Activated naive CD8-positive, alpha-beta T cell treated with anti-CD3 and anti-CD28 coated beads for 36 hours (primary cell): ENCODE data around the gene RNLS. TPM values are rescaled to one million over a fixed set of nuclear protein-coding genes. Genes with fewer than 3 reads are reported as not detected.
"Not testable (repeated sequence)": the region's sequence is repeated elsewhere in the genome, so short reads cannot be mapped to it uniquely, and the experiment has no call there.

Source experiments
- DNase-seq: peaks from one replicate; pipeline ENCODE4 v3.0.0; 2021
- H3K27ac Mint-ChIP-seq: one replicate; pipeline ENCODE4 v1.8.0; 2022; ENCODE audit warnings: mild to moderate bottlenecking, moderate library complexity, mixed read lengths
- H3K27me3 Mint-ChIP-seq: one replicate; pipeline ENCODE4 v1.8.0; 2022; ENCODE audit warnings: mild to moderate bottlenecking, mixed read lengths
- H3K36me3 Mint-ChIP-seq: one replicate; pipeline ENCODE4 v1.8.0; 2021; ENCODE audit warnings: mild to moderate bottlenecking, mixed read lengths
- H3K4me1 Mint-ChIP-seq: one replicate; pipeline ENCODE4 v1.8.0; 2021; ENCODE audit warnings: mixed read lengths
- H3K4me3 Mint-ChIP-seq: one replicate; pipeline ENCODE4 v1.8.0; 2022; ENCODE audit warnings: mild to moderate bottlenecking, moderate library complexity, mixed read lengths
- H3K9me3 Mint-ChIP-seq: one replicate; pipeline ENCODE4 v1.8.0; 2022; ENCODE audit warnings: mixed read lengths
- total RNA-seq, 2 experiments: library from RNA; stranded (reverse); gene quantifications; one replicate each; pipeline ENCODE4 v1.2.3, GENCODE V29; 2021

RNLS gene
- total RNA-seq, 2 experiments from 2014 or later = 4.0 to 4.3 TPM

DNA sequence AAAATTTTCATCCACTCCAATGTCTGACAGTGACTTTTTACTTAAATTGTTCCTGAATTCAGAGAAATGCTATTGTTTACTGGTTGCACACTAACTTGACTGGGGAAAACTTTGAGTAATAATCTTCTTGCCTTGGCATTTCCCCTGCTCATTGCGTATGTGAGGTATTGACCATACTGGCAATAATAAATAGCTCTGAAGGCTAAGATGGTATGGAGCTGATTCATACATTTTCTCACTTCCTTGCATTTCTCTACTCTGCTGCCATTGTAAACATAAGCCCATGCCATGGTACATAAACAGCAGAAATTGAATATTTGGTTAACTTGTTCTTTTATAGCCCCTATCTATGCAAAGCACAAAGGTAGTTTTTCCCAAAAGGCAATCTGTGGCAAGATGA, 290.0 kb downstream of the RNLS start:
- no peaks in the 10 kb centered on the region for H3K36me3 Mint-ChIP-seq
- H3K27ac Mint-ChIP-seq = no peak overlapping the region
- H3K4me1 Mint-ChIP-seq = peaks cover 24% of the 10 kb centered on the region
- no peak overlapping the region for H3K4me3 Mint-ChIP-seq
- no peaks in the 10 kb centered on the region for H3K9me3 Mint-ChIP-seq
- no peak for DNase-seq
- peaks cover 3% of the 10 kb centered on the region for H3K27me3 Mint-ChIP-seq

DNA sequence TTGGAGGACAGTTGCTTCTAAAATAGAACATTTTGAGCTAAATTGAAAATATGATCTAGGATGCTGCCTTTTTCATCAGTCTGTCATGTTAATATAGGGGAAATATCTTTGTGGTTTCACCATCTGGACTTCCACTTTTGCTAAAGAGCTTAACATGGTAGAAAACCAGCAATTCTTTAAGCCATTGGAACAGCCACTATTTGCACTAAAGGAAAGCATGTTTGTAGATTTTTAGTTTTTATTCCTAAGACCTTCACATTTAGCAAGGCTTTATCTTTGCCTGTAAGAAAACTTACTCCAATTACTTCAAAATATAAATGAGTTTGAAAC, 291.0 kb downstream of the RNLS start:
- no peak for DNase-seq
- H3K4me3 Mint-ChIP-seq = no peak overlapping the region
- peaks cover 3% of the 10 kb centered on the region for H3K27me3 Mint-ChIP-seq

DNA sequence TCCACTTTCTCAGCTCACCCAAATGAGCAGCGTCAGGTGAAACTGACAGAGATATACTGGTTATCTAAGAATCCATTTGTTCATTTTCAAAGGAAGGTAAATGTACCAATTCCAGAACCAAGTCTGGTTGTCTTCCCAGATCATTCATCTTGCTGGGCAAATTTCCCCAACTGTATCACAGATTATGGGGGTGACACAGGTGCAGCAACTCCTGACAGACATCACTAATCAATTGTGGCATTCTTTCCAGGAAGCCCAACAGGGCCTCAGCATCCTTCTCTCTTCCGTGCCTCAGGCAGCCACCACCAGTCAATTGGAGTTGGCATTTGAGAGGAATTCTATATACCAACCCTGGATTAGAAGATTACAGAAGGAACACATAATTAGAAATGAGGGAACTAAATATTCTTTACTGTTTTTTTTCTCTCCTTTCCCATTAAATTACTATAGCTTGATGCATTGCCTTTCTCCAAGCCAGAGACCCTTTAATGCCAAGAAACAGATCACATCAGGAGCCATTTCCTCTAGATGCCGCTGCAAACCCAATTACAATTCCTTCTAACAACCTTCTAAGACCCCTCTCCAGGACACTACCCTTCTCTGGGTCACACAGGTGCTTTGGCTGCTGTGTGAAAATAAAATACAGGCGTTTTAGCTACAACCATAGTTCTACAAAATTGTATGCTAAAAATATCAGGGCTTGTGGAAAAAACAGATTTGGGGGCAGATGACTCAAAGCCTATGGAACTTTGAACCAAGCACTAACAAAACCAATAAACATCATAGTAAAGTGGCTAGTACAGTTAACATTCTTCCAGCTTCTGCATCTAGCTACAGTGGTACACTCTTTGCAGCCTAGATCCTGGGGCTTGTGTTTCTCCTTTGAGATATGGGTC, 291.6 kb downstream of the RNLS start:
- Mint-ChIP-seq H3K9me3 (no peaks in the 10 kb centered on the region), H3K4me1 (peaks cover 22% of the 10 kb centered on the region), H3K27ac (no peak overlapping the region), H3K27me3 (peaks cover 3% of the 10 kb centered on the region), H3K4me3 (no peak overlapping the region), H3K36me3 (no peaks in the 10 kb centered on the region)
- DNase-seq = no peak

More for the DNA sequence above, 291.0 kb downstream of the RNLS start:
- no peaks in the 10 kb centered on the region for H3K36me3 Mint-ChIP-seq
- no peak overlapping the region for H3K27ac Mint-ChIP-seq
- H3K4me1 Mint-ChIP-seq = peaks cover 22% of the 10 kb centered on the region
- H3K9me3 Mint-ChIP-seq = no peaks in the 10 kb centered on the region

DNA sequence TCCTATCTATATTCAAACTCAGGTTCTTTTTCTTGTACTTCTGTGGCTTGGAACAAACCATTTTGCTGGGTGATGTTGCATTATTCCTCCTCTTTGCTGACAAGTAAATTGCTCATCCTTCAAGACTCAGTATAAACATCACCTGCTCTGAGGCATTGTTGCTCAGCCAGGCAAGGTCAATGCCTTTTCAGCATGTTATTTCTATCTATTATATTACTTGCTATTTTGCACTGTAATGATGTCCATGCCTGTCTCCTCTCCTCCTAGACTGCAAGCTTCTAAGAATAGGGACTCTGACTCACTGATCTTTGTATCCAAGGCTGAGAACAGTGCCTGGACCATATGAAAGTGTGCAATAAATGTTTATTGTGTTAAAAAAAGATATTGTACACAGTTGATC, 293.8 kb downstream of the RNLS start:
- no peak overlapping the region for H3K4me3 Mint-ChIP-seq

DNA sequence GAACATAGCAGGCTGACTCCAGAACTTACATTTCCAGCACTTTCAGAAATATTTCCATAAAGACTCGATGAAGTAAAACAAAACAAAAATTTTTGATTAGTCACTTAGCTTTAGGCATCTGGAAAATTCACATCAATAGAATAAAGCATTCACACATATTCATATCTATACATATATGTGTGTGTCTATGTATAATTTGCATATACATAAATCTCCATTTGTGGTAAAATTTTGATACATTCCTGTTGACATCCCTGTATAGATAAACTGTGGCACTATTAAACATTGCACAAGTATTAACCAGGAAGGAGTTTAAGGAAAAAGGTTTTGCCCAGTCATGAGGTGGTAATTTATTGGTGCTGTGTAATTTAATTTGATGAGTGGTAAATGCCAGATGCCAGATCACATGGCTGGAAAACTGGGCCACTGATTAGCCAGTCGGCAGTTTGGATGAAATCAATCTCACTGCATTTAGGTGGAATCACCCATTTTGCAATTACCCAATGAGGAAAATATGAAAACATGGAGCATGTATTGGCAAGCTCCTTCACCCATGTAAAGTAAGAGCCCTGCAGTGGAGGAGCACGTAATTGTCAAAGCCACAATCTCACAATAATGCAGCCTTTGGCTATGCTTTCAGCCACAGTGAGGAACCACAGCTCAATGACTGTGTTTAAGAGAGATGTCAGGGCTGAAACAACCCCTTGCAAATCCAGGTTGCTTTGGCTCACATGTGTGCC, 294.6 kb downstream of the RNLS start:
- no peak overlapping the region for H3K27ac Mint-ChIP-seq
- no peaks in the 10 kb centered on the region for H3K36me3 Mint-ChIP-seq
- H3K4me1 Mint-ChIP-seq = peaks cover 14% of the 10 kb centered on the region
- H3K9me3 Mint-ChIP-seq = no peaks in the 10 kb centered on the region
- no peak overlapping the region for H3K4me3 Mint-ChIP-seq
- no peaks in the 10 kb centered on the region for H3K27me3 Mint-ChIP-seq
- no peak for DNase-seq

More for the DNA sequence above, 293.8 kb downstream of the RNLS start:
- no peak for DNase-seq
- Mint-ChIP-seq H3K36me3 (no peaks in the 10 kb centered on the region), H3K27ac (no peak overlapping the region), H3K27me3 (no peaks in the 10 kb centered on the region), H3K9me3 (no peaks in the 10 kb centered on the region), H3K4me1 (peaks cover 20% of the 10 kb centered on the region)

DNA sequence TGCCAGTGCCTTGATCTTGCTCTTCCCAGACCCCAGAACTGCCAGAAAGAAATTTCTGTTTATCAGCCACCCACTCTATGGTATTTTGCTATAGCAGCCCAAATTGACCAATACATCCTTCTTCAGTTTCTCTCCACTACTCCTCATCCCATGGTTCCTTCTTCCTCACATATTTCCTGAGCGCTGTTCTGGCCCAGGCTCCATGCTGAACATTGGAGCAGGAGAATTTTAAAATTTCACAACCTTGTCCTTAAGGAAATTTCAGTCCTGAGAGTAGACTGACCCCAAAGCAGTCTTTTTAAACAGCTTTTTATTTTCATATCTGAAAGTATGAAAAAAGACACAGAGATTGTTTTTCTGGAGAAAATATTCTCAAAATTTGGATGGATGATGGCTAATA, 297.1 kb downstream of the RNLS start:
- Mint-ChIP-seq H3K4me1 (peaks cover 16% of the 10 kb centered on the region), H3K27me3 (no peaks in the 10 kb centered on the region), H3K9me3 (no peaks in the 10 kb centered on the region), H3K36me3 (no peaks in the 10 kb centered on the region), H3K4me3 (no peak overlapping the region), H3K27ac (no peak overlapping the region)
- no peak for DNase-seq

DNA sequence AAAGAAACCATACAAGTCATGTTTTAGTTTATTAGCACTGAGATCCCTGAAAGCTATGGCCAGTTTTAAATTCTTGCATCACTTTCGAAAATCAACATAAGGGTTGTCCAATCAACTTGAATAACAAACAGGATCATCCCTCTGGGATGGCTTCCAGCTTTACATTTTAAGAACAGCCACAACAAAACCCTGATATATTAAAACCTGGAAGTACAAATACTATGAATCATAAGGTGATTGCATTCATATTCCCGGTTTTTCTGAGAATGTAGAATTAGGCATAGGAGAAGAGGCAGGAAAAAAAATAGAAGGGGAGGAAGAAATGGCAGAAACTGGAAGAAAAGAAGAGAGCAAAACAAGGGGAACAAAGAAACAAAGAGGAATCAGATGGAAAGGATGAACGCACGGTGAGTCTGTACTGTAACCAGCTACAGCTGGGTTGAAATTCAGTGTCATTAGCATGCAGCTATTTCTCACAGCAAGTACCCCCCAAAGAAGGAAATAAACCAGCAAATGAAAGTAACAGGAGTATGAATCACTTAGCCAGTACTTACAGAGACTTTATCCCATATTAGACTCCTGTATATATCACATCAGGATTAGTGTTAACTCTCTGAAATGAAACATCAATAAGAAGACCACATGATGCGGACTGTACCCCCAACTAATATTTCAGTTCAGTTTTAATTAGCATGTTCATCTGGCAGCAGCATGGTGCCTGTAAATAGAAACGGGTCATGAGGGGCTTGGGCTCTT, 301.3 kb downstream of the RNLS start:
- H3K4me3 Mint-ChIP-seq = no peak overlapping the region
- H3K36me3 Mint-ChIP-seq = no peaks in the 10 kb centered on the region
- H3K27me3 Mint-ChIP-seq = no peaks in the 10 kb centered on the region
- peaks cover 39% of the 10 kb centered on the region for H3K4me1 Mint-ChIP-seq
- no peak for DNase-seq
- peaks cover 2% of the 10 kb centered on the region for H3K9me3 Mint-ChIP-seq
- no peak overlapping the region for H3K27ac Mint-ChIP-seq

DNA sequence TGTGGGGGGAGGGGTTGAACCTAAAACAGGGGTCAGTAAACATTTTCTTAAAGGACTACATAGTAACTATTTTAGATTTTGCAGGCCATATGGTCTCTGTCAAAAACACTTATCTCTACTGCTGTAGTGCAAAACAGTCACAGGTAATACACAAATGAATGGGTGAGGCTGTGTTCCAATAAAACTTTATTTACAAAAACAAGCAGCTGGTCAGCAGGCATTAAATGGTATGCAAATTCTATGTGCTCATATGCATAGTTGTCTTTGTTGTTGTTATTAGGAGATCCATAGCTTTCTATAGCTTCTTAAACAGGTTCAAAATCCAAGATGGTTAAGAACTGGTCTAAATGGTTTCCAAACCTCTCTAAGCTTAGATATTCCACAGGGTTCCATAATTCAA, 302.6 kb downstream of the RNLS start:
- H3K9me3 Mint-ChIP-seq = peaks cover 2% of the 10 kb centered on the region
- H3K36me3 Mint-ChIP-seq = no peaks in the 10 kb centered on the region

DNA sequence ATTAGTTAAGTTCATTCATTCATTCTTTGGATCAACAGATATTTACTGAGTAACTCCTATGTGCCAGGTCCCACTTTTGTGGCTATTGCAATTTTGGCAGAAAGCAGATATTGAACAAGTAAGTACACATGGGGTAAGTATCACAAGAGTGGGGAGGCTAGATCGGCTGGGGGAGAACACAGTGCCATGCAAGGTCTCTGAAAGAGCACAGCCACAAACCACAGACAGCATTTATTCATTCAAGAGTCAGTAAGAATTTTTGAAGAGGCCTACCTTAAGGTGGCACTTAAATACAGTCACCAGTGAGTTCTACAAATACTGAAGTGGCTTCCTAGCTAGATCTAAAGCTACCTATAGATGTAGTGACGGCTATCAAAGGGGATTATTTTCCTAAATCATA, 304.2 kb downstream of the RNLS start:
- H3K36me3 Mint-ChIP-seq = no peaks in the 10 kb centered on the region
- H3K27ac Mint-ChIP-seq = no peak overlapping the region
- H3K4me3 Mint-ChIP-seq = no peak overlapping the region
- peaks cover 2% of the 10 kb centered on the region for H3K9me3 Mint-ChIP-seq
- no peaks in the 10 kb centered on the region for H3K27me3 Mint-ChIP-seq
- no peak for DNase-seq
- H3K4me1 Mint-ChIP-seq = peaks cover 39% of the 10 kb centered on the region

More for the DNA sequence above, 302.6 kb downstream of the RNLS start:
- no peaks in the 10 kb centered on the region for H3K27me3 Mint-ChIP-seq
- H3K4me1 Mint-ChIP-seq = peaks cover 39% of the 10 kb centered on the region
- no peak for DNase-seq
- H3K27ac Mint-ChIP-seq = no peak overlapping the region
- no peak overlapping the region for H3K4me3 Mint-ChIP-seq

DNA sequence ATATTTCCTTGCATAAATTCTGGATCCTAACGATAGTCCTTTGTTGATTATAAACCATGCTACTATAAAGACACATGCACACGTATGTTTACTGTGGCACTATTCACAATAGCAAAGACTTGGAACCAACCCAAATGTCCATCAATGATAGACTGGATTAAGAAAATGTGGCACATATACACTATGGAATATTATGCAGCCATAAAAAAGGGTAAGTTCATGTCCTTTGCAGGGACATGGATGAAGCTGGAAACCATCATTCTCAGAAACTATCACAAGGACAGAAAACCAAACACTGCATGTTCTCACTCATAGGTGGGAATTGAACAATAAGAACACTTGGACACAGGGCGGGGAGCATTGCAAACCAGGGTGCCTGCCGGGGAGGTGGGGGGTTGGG, 306.2 kb downstream of the RNLS start:
- not testable (repeated sequence) for DNase-seq, H3K27me3 Mint-ChIP-seq, H3K36me3 Mint-ChIP-seq, H3K27ac Mint-ChIP-seq, H3K9me3 Mint-ChIP-seq, H3K4me3 Mint-ChIP-seq
- peaks cover 44% of the 10 kb centered on the region for H3K4me1 Mint-ChIP-seq

DNA sequence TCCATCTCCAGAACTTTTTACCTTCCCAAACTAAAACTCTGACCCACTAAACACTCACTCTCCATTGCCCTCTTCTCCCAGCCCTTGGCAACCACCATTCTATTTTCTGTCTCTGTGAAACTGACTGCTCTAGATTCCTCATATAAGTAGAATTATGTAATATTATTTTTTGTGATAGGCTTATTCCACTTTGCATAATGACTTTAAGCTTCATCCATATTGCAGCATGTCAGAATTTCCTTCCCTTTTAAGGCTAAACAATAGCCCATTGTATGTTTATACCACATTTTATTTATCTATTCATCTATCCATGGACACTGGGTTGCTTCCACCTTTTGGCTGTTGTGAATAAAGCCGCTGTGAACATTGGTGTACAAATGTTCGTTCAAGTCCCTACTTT, 308.8 kb downstream of the RNLS start:
- DNase-seq = no peak
- Mint-ChIP-seq H3K4me3 (no peak overlapping the region), H3K4me1 (peaks cover 44% of the 10 kb centered on the region), H3K27me3 (no peaks in the 10 kb centered on the region), H3K27ac (no peak overlapping the region), H3K36me3 (no peaks in the 10 kb centered on the region), H3K9me3 (peaks cover 2% of the 10 kb centered on the region)

DNA sequence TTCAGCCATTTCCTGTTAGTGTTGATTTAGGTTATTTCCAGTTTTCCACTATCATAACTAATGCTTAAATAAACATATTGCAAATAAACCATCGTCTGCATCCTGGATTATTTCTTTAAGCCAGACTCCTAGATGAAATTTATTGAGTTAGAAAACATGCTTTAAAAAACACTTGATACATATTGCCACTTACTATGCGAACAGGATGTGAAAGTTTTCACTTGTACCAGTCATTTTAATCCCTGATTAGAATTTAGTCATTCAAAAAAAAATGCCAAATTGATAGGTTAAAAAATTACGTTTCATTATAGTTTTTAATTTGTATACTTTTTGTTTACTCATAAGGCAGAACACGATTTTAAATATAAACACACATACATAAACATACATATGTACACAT, 309.6 kb downstream of the RNLS start:
- no peak overlapping the region for H3K4me3 Mint-ChIP-seq
- peaks cover 38% of the 10 kb centered on the region for H3K4me1 Mint-ChIP-seq
- H3K27me3 Mint-ChIP-seq = no peaks in the 10 kb centered on the region
- H3K27ac Mint-ChIP-seq = no peak overlapping the region
- no peaks in the 10 kb centered on the region for H3K36me3 Mint-ChIP-seq
- peaks cover 2% of the 10 kb centered on the region for H3K9me3 Mint-ChIP-seq
- DNase-seq = no peak

DNA sequence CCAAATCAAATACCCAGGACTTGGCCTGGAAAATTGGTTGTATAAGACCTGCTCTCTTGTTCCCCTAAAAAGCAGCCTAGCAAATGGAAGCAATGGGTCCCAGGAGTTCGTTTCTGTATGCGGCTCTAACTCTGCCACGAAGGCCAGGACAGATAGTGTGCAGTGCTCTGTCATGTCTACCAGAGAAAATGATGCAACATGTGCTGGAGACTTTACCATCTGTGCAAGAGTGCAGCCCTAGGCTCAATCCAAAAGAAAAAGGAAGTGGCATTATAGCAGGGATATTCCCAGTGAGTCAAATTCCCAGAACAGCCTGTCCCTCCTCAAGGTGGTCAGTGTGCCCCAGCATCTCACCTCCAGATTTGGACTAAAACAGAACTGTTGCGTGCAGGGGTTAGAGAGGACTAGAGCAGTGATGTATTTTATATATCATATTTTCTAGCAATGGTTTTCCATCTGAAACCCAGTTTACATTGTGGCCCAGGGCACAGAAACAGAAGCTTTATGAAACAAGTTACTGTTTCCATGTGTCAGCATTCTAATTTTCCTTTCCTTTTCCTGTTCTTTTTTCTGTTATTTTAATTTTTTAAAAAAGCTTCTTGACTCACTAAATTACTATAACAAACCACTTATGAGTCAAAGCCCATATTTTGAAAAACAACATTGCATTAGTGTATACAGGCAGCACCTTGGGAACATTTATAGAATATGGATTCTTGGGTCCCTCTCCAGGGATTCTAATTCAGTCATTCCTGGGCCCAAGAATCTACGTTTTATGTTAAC, 311.2 kb downstream of the RNLS start:
- no peaks in the 10 kb centered on the region for H3K36me3 Mint-ChIP-seq
- peaks cover under 1% of the 10 kb centered on the region for H3K9me3 Mint-ChIP-seq
- peak overlapping the region; percentile 1 for H3K4me3 Mint-ChIP-seq
- DNase-seq = peak; percentile 23
- no peaks in the 10 kb centered on the region for H3K27me3 Mint-ChIP-seq
- peaks cover 37% of the 10 kb centered on the region for H3K4me1 Mint-ChIP-seq
- peak overlapping the region; percentile 90 for H3K27ac Mint-ChIP-seq

DNA sequence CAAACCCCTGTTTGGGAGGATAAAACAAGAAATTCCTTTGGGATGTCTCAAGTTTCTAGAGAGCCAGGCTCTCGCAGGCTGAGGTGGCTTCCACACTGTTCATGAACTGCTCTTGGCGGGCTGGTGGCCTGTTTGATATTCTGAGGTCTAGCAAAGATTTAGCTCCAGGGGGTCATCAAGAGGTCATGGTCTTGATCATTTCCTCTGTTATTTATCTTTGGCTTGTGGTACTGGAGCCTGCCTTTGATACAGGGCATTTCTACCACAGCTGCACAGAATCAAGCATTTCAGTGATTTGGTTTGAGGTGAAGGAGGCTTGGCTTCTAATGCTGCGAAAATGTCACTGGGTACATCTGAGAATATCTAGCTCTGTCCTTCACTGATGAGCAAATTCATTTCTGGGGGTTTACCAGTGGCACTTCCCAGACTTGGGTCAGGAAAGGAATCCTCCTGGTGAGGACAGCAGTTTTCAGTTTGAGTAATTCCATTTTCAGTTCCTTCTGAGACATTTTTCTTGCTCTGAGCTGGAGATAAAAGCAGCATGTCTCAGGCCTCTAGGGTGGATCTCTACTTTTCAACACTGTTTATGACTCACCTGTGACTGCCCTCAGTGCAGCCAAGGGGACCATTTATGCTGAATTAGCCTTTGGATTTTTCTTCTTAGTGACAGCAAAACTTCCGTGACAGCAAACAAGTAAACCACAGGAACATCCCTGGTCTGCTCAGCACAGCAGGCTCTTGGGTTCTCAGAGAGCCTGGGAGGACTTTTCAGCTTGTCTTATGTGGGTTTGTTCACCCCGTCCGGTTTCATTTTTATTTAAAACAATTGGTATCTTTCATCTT, 312.0 kb downstream of the RNLS start:
- H3K4me1 Mint-ChIP-seq = peaks cover 41% of the 10 kb centered on the region
- H3K27me3 Mint-ChIP-seq = no peaks in the 10 kb centered on the region
- H3K36me3 Mint-ChIP-seq = no peaks in the 10 kb centered on the region
- no peak overlapping the region for H3K4me3 Mint-ChIP-seq
- H3K9me3 Mint-ChIP-seq = no peaks in the 10 kb centered on the region
- peak; percentile 69 for DNase-seq
- H3K27ac Mint-ChIP-seq = peak overlapping the region; percentile 90
